ENCODE data around the gene MYO1H.

Gene MYO1H

GRCh38 chr12:109329003-109329402 is 18.7 kb upstream of the MYO1H start:
- no peak for DNase-seq
- Histone ChIP-seq H4K91ac (ENCODE audit: low read depth, low read length) (no peak overlapping the region), H3K14ac (ENCODE audit: low read length) (no peak overlapping the region), H3K36me3 (ENCODE audit: control insufficient read depth in 1 of 2, insufficient read depth in 2 of 2, low read length in 2 of 2) (no peaks in the 10 kb centered on the region), H3K4me1 (ENCODE audit: control insufficient read depth in 1 of 2, insufficient read depth in 2 of 2, low read length in 2 of 2) (no peaks in the 10 kb centered on the region), H3K27ac (ENCODE audit: low read depth, low read length) (no peak overlapping the region), H3K4ac (ENCODE audit: low read depth, low read length) (no peak overlapping the region), H4K8ac (ENCODE audit: low read depth, low read length) (no peak overlapping the region), H3K9me3 (ENCODE audit: insufficient read depth, low read depth, low read length) (no peaks in the 10 kb centered on the region), H2AFZ (ENCODE audit: insufficient read depth, low read length, poor library complexity) (no peak overlapping the region), H3K79me2 (ENCODE audit: control insufficient read depth, insufficient read depth, low read length, poor library complexity) (no peaks in the 10 kb centered on the region), H2BK5ac (ENCODE audit: low read depth, low read length, poor library complexity) (no peak overlapping the region), H3K27me3 (ENCODE audit: insufficient read depth, low read length) (no peaks in the 10 kb centered on the region), H3K9ac (ENCODE audit: low read length) (no peak overlapping the region), H2BK120ac (ENCODE audit: insufficient read depth, low read length, poor library complexity) (no peak overlapping the region), H2AK5ac (ENCODE audit: low read length) (no peak overlapping the region), H3K4me3 (ENCODE audit: low read depth, low read length) (no peak overlapping the region), H3K18ac (ENCODE audit: low read length) (no peak overlapping the region), H4K12ac (ENCODE audit: low read depth, low read length) (no peak overlapping the region), H3K79me1 (ENCODE audit: low read length) (no peaks in the 10 kb centered on the region), H2BK12ac (ENCODE audit: low read length) (no peak overlapping the region), H3K4me2 (ENCODE audit: low read length) (no peak overlapping the region), H3K23ac (ENCODE audit: low read length) (no peak overlapping the region)
- no CpG with 5 or more reads among the region's 3 CpGs for WGBS (ENCODE audit: extremely low coverage, insufficient coverage, insufficient read length)

- Histone ChIP-seq H3K14ac (ENCODE audit: low read length) (no peak overlapping the region), H2AK5ac (ENCODE audit: low read length) (no peak overlapping the region), H3K23ac (ENCODE audit: low read length) (no peak overlapping the region), H3K79me1 (ENCODE audit: low read length) (no peaks in the 10 kb centered on the region), H3K27ac (ENCODE audit: low read depth, low read length) (no peak overlapping the region), H3K18ac (ENCODE audit: low read length) (no peak overlapping the region), H3K9me3 (ENCODE audit: insufficient read depth, low read depth, low read length) (no peaks in the 10 kb centered on the region), H4K8ac (ENCODE audit: low read depth, low read length) (no peak overlapping the region), H2BK5ac (ENCODE audit: low read depth, low read length, poor library complexity) (no peak overlapping the region), H2AFZ (ENCODE audit: insufficient read depth, low read length, poor library complexity) (no peak overlapping the region), H3K9ac (ENCODE audit: low read length) (no peak overlapping the region), H3K4me2 (ENCODE audit: low read length) (no peak overlapping the region), H3K4me3 (ENCODE audit: low read depth, low read length) (no peak overlapping the region), H3K4ac (ENCODE audit: low read depth, low read length) (no peak overlapping the region), H2BK120ac (ENCODE audit: insufficient read depth, low read length, poor library complexity) (no peak overlapping the region), H4K91ac (ENCODE audit: low read depth, low read length) (no peak overlapping the region), H3K27me3 (ENCODE audit: insufficient read depth, low read length) (no peaks in the 10 kb centered on the region), H3K36me3 (ENCODE audit: control insufficient read depth in 1 of 2, insufficient read depth in 2 of 2, low read length in 2 of 2) (no peaks in the 10 kb centered on the region), H3K79me2 (ENCODE audit: control insufficient read depth, insufficient read depth, low read length, poor library complexity) (no peaks in the 10 kb centered on the region), H4K12ac (ENCODE audit: low read depth, low read length) (no peak overlapping the region), H3K4me1 (ENCODE audit: control insufficient read depth in 1 of 2, insufficient read depth in 2 of 2, low read length in 2 of 2) (no peaks in the 10 kb centered on the region), H2BK12ac (ENCODE audit: low read length) (no peak overlapping the region)
- WGBS (ENCODE audit: extremely low coverage, insufficient coverage, insufficient read length), result no CpG with 5 or more reads among the region's 7 CpGs
- no peak for DNase-seq
These were observed 18.0 kb upstream of the MYO1H start for GRCh38 chr12:109329686-109330085.

- WGBS (ENCODE audit: extremely low coverage, insufficient coverage, insufficient read length), result no CpG with 5 or more reads among the region's 16 CpGs
- no peak overlapping the region for H2AFZ ChIP-seq (ENCODE audit: insufficient read depth, low read length, poor library complexity)
- no peak overlapping the region for H3K23ac ChIP-seq (ENCODE audit: low read length)
- no peaks in the 10 kb centered on the region for H3K79me1 ChIP-seq (ENCODE audit: low read length)
- no peak overlapping the region for H3K4me2 ChIP-seq (ENCODE audit: low read length)
- no peak overlapping the region for H3K9ac ChIP-seq (ENCODE audit: low read length)
- H3K9me3 ChIP-seq (ENCODE audit: insufficient read depth, low read depth, low read length), result no peaks in the 10 kb centered on the region
- H4K91ac ChIP-seq (ENCODE audit: low read depth, low read length), result no peak overlapping the region
- H3K79me2 ChIP-seq (ENCODE audit: control insufficient read depth, insufficient read depth, low read length, poor library complexity), result no peaks in the 10 kb centered on the region
- H2BK12ac ChIP-seq (ENCODE audit: low read length), result no peak overlapping the region
- no peak overlapping the region for H3K14ac ChIP-seq (ENCODE audit: low read length)
- H2AK5ac ChIP-seq (ENCODE audit: low read length), result no peak overlapping the region
- no peak overlapping the region for H3K18ac ChIP-seq (ENCODE audit: low read length)
- H3K36me3 ChIP-seq (ENCODE audit: control insufficient read depth in 1 of 2, insufficient read depth in 2 of 2, low read length in 2 of 2), result no peaks in the 10 kb centered on the region
- no peak overlapping the region for H4K8ac ChIP-seq (ENCODE audit: low read depth, low read length)
- H2BK120ac ChIP-seq (ENCODE audit: insufficient read depth, low read length, poor library complexity), result no peak overlapping the region
- H3K4me1 ChIP-seq (ENCODE audit: control insufficient read depth in 1 of 2, insufficient read depth in 2 of 2, low read length in 2 of 2), result no peaks in the 10 kb centered on the region
- DNase-seq, result no peak
- H4K12ac ChIP-seq (ENCODE audit: low read depth, low read length), result no peak overlapping the region
- no peak overlapping the region for H2BK5ac ChIP-seq (ENCODE audit: low read depth, low read length, poor library complexity)
- no peaks in the 10 kb centered on the region for H3K27me3 ChIP-seq (ENCODE audit: insufficient read depth, low read length)
- H3K4ac ChIP-seq (ENCODE audit: low read depth, low read length), result no peak overlapping the region
- no peak overlapping the region for H3K4me3 ChIP-seq (ENCODE audit: low read depth, low read length)
- no peak overlapping the region for H3K27ac ChIP-seq (ENCODE audit: low read depth, low read length)
These were observed 17.1 kb upstream of the MYO1H start for GRCh38 chr12:109330282-109331230.

GRCh38 chr12:109331301-109331952 is 16.3 kb upstream of the MYO1H start:
- no peaks in the 10 kb centered on the region for H3K9me3 ChIP-seq (ENCODE audit: insufficient read depth, low read depth, low read length)
- no peak overlapping the region for H3K27ac ChIP-seq (ENCODE audit: low read depth, low read length)
- H2AFZ ChIP-seq (ENCODE audit: insufficient read depth, low read length, poor library complexity), result no peak overlapping the region
- H4K8ac ChIP-seq (ENCODE audit: low read depth, low read length), result no peak overlapping the region
- no peak overlapping the region for H2BK12ac ChIP-seq (ENCODE audit: low read length)
- no peaks in the 10 kb centered on the region for H3K4me1 ChIP-seq (ENCODE audit: control insufficient read depth in 1 of 2, insufficient read depth in 2 of 2, low read length in 2 of 2)
- no peak overlapping the region for H3K4me2 ChIP-seq (ENCODE audit: low read length)
- no peak overlapping the region for H4K12ac ChIP-seq (ENCODE audit: low read depth, low read length)
- H3K9ac ChIP-seq (ENCODE audit: low read length), result no peak overlapping the region
- DNase-seq, result no peak
- no peak overlapping the region for H2BK120ac ChIP-seq (ENCODE audit: insufficient read depth, low read length, poor library complexity)
- WGBS (ENCODE audit: extremely low coverage, insufficient coverage, insufficient read length), result no CpG with 5 or more reads among the region's 7 CpGs
- H3K23ac ChIP-seq (ENCODE audit: low read length), result no peak overlapping the region
- H4K91ac ChIP-seq (ENCODE audit: low read depth, low read length), result no peak overlapping the region
- H3K27me3 ChIP-seq (ENCODE audit: insufficient read depth, low read length), result no peaks in the 10 kb centered on the region
- no peak overlapping the region for H2BK5ac ChIP-seq (ENCODE audit: low read depth, low read length, poor library complexity)
- H3K18ac ChIP-seq (ENCODE audit: low read length), result no peak overlapping the region
- no peak overlapping the region for H2AK5ac ChIP-seq (ENCODE audit: low read length)
- no peaks in the 10 kb centered on the region for H3K36me3 ChIP-seq (ENCODE audit: control insufficient read depth in 1 of 2, insufficient read depth in 2 of 2, low read length in 2 of 2)
- no peak overlapping the region for H3K14ac ChIP-seq (ENCODE audit: low read length)
- H3K4me3 ChIP-seq (ENCODE audit: low read depth, low read length), result no peak overlapping the region
- H3K4ac ChIP-seq (ENCODE audit: low read depth, low read length), result no peak overlapping the region
- no peaks in the 10 kb centered on the region for H3K79me1 ChIP-seq (ENCODE audit: low read length)
- H3K79me2 ChIP-seq (ENCODE audit: control insufficient read depth, insufficient read depth, low read length, poor library complexity), result no peaks in the 10 kb centered on the region

All from trophoblast cell (in vitro differentiated cells and primary cell).